GOT3 (cell line): ENCODE results near the gene C3orf49.

Experiments
- DNase-seq: peaks from one replicate; lab custom pipeline; 2025; ENCODE audit warnings: mixed read lengths; lab: John Stamatoyannopoulos, UW

The C3orf49 gene, protein sequence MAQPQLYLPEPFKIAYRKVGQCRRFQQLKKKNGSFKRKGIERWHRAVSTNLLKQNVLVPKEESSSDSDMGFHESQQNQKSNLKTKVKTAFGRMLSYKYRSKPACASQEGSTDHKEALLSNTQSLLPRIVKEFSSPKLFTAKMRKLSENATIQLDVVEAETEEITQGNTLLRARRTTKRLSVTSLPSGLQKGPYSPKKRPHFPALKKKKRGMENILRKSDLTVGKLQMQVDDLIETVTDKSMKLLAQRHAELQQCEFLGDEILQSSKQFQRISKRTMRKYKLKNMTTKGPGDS

DNA sequence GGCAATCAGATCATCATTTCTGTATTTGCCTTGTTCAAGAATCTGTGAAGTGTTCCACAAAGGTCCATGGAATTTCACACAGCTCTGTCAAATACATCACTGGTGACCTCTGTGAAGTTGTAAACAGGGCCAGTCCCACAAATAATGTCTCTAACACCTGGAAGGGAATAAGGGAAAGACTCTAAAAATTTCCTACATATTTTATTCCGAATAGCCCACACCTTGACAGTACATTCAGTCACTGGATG lies at the start of gene C3orf49:
C3orf49 (plus strand) TSS at position 149 of the 248 bp plus-strand sequence. CDS start 173 bp downstream, outside the sequence.
- DNase-seq = no peak

GRCh38 chr3:63774781-63775180 lies 44.3 kb upstream of the C3orf49 start:
- DNase-seq = no peak

- no peak for DNase-seq
Measured at GRCh38 chr3:63779227-63779626, 39.9 kb upstream of the C3orf49 start.

DNA sequence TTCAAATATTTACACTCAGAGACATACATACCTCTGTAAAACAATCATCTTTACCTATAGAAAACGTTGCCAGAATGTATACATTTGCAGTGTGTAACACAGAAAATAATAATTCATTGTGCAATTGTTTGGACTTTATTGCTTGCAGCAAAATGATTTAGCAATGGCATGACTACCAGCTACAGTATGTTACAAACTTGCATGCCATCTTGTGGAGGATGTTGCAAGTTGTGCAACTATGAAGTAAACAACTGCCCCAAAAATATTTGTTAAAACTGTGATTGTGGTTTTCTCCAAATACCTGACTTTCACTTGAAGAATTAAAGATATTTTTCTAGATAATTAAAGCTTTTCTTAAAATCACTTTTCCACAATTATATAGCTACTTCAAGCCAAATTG lies 27.1 kb upstream of the C3orf49 start:
- no peak for DNase-seq

DNA sequence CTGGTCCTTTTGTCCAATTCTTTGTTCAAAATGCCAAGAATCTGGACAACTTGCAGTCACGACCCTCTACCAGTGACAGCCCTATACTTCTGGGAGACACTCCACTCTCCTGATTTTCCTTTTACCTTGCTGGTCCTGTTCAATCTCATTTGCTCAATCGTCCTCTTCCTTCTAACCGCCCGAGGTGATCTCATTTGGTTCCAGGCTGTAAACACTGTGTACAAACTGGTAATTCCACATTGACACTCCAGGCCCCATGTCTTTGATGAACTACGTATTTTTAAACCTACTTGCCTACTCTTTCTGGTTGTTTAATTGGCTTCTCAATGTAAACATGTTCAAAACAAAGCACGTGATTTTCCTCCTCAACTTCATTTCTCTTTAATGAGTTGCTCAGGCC lies 23.7 kb upstream of the C3orf49 start:
- DNase-seq = no peak

- DNase-seq = no peak
Measured at GRCh38 chr3:63798544-63798943, 20.6 kb upstream of the C3orf49 start.

DNA sequence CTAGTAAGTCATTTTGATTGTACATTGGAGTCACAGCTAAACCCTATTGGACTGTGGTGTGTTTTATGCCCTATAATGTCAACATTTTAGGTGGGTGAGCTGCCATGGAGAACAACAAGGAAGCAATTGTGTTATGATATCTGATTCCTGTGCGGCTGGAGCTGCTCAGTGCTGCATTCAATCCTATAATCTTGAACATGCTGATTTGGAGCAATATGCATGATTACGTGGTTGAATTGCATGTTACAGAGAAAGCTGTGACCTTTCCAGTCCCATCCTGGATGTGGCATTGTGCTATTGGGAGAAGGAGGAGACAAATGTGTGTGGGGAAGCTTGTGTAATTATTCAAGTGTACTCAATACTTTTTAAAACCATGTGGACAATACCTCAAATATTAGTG lies 20.1 kb upstream of the C3orf49 start:
- DNase-seq = no peak

GRCh38 chr3:63800097-63800496 lies 19.0 kb upstream of the C3orf49 start:
- no peak for DNase-seq

- no peak for DNase-seq
Measured at GRCh38 chr3:63803911-63804310, 15.2 kb upstream of the C3orf49 start.

DNA sequence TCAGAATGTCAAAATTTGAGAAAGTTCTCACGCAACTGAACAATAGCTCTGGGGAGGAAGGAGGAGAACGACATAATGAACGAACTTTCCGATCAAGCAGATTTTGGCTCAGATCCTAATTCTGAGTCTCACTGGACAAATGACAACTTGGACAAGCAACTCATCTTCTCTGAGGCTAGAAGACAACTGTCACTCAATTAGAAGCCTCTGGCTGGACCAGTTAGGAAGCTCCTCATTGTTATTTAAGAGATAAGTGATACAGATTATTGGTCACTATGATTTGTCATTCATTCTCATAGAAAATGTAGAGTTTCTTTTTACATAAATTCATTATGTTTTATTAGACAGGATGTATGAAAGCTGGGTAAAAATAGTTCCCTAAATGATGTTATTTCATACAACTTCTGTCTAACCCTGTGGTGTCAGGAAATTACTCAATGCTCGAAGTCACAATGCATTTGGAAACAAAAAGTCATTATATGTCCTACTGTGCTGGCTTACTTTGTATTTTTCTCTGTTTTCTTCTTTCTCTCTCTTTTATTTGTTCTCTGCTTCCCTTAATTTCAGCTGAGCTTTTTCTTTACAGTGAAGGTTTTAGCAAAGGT lies 11.0 kb upstream of the C3orf49 start:
- DNase-seq = no peak

DNA sequence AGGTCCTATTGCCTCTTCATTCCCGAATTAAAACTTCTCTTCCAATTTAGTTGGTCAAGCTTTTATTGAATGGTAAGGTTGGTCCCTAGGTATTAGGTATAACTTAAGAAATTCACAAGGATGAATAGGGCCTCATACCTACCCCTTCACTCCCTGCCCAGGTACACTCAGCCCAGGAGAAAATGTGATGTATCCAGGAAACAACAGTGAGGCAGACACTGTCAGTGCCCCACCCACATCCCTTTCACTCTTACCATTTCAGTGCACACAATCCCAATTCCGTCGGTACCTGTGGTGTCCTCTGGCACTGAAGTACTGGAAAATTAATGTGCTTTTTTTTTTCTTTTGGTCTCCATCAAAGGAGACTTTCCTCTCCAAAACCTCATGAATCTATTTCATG lies 10.5 kb upstream of the C3orf49 start:
- no peak for DNase-seq

DNA sequence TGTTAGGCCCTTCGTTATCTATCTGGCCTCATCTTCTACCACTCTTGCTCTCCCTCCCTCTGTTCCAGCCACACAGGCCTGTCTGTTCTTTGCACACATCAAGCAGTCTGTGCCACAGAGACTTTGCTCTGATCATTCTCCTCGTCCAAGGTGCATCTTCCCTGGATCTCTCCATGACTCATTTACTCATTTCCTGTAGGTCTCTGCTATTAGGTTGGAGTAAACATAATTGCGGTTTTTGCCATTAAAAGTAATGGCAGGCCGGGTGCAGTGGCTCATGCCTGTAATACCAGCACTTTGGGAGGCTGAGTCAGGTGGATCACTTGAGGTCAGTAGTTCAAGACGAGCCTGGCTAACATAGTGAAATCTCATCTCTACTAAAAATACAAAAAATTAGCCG lies 9.5 kb upstream of the C3orf49 start:
- no peak for DNase-seq

DNA sequence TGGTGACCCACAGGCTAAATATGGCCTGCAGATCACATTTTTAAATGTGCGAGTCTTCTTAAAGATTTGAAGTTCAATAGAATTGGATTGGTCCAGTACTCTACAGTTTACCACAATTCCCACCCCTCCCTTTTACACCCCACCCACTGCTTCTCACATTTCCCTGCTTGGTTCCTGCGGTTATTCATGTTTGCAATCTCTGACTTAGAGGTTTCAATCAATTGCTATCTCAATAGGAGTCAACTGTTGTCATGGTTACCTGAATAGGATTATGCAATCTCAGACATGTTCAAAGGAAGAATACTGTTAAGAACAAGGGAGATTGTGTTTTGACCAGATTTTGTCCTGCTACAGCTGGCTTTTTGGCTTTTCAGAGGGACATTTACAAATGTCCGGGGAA lies 4.9 kb upstream of the C3orf49 start:
- DNase-seq = no peak

DNA sequence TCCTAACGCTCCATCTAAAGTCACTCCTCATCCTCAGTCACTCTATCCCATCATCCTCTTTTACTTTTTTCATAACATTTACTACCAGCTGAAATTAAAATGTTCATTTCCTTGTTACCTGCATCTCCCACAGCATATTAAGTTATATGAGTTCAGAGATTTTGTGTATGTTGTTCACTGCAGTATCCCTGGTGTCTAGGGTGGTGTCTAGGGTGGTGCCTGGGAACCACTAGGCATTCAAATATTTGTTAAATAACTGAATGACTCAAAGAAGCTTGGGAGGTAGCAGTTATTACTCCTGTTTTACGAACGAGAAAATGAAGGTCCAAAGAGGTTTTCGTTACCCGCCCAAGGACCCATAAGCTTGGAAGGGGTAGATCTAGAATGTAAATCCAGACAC lies 1.9 kb upstream of the C3orf49 start:
- no peak for DNase-seq

GRCh38 chr3:63818282-63819150 lies 583 bp upstream of the C3orf49 start:
- DNase-seq = no peak

DNA sequence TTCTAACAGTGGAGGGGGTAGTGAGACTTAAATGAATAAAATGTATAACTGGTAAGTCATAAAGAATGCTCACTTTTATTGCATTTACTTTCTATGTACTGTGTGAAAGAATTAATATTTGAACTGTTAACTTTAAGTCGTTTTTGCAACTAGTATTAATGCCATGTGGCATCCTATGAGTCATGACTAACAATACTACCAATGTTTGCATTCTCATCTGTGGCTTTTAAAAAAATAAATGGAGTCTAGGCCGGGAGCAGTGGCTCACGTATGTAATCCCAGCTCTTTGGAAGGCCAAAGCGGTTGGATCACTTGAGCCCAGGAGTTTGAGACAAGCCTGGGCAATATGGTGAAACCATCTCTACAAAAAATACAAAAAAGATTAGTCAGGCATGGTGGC lies 5.2 kb downstream of the C3orf49 start:
- DNase-seq = no peak

DNA sequence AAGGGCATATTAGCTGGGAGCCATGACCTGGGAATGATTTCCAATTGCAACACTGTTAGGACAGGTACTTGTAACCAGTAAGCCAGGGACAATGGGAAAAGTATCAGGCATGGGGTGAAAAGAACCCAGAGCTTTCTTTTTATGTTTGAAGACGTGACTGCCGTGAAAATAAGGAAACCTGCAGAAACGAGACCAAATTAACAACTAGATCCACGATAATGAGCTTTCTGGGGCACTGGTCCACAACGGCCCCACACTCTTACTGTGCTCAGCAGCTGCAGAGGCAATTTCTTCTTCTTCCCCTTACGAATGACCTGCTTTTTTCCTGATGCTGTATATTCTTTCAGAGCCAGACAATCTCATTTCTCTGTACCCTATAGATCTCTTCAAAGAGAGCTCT lies 11.4 kb downstream of the C3orf49 start:
- no peak for DNase-seq

DNA sequence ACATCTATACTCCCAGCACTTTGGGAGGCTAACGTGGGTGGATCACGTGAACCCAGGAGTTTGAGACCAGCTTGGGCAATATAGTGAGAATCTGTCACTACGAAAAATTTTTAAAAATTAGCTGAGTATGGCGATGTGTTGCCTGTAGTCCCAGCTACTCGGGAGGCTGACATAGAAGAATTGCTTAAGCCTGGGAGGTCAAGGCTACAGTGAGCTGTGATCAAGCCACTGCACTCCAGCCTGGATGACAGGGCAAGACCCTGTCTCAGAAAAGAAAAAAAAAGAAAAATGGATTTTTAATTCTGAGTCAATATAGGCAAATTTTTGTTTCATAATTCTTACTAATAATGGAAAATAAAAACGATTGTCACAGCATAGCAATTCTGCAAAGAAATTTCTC lies 13.3 kb downstream of the C3orf49 start:
- no peak for DNase-seq

DNA sequence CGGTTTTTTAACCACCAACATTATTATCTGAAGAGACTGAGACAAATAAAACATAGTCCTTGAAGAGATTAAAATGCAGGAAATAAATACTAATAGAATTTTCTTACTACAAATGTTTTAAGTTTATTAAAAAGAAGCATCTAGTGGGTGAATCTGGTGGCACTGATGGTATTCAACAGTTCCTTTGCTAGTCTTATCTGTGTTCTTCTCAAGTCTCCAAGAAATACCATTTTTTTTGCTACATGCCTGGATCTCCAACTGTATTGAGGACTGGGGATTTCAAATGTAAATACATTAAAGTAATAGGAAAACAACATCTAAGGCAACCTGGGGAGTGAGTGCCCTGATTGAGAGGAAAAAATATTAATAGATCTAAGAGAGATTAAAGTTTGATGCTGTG lies 22.6 kb downstream of the C3orf49 start:
- DNase-seq = no peak

- no peak for DNase-seq
Measured at GRCh38 chr3:63842127-63842526, 23.0 kb downstream of the C3orf49 start.

DNA sequence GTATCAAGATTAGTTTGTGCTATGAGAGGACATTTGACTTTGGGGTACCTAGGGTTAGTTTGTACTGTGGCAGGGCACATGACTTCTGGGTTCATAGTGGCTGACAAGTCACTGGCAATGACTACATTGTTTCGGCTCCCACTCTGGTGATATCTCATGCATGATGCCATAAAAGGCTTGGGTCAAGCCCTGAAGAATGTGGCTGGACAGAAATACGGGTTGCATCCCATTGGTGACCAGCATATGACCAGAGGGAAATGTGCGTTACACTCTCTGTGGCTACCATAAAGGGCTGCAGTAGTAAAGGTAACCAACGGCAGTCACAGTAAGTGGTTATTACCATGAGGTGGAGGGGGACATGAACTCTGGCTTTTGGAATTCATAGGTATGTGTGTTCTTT lies 26.1 kb downstream of the C3orf49 start:
- no peak for DNase-seq

DNA sequence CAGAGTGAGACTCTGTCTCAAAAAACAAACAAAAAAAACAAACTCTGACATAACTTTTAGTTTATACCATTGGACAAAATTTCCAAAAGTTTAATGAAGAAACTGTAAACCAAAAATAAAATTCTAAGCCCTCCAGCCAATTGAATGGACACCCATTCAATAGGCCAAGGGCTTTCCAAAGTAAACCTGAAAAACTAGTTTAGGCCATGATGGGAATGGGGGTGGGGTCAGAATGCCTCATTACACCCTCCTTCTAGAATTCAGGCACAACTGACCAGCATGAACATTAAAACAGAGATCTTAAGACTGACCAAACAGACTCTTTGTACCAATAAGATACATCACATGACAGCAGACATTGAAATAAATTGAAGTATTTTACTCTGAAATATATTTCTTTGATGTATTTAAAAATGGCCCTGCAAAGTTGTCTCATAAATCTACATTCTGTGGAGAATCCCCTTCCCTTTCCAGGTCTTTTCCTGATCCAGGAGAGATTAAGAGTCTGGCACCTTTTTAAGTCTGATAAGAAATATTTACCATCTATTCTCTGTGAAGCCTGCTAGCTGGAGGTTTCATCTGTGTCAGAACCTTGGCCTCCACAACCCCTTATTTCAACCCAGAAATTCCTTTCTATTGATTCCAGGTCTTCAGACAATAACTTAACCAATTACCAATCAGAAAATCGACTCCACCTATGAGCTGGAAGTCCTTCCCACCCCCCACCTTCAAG lies 28.8 kb downstream of the C3orf49 start:
- DNase-seq = no peak

DNA sequence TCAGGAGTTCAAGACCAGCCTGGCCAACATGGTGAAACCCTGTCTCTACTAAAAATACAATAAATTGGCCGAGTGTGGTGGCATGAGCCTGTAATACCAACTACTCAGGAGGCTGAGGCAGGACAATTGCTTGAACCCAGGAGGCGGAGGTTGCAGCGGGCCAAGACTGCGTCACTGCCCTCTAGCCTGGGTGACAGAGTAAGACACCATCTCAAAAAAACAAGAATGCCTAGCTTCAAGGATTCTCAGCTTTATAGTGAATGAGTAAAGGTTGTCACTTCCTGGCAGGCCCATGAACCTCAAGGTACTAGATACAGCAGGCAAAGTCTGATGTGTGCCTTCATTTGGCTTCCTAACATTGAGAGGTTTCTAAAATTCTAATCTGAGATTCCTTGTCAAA lies 30.1 kb downstream of the C3orf49 start:
- no peak for DNase-seq
